HL-60 (cell line): ENCODE measurements around the gene RAP1B.

ENCODE experiments used
- DNase-seq, 2 experiments: peaks; one replicate each; pipeline ENCODE4 v3.0.0-alpha.2; 2010 to 2020; ENCODE audit warnings: low read depth in 1 of 2, low spot score in 1 of 2
- H3K27ac ChIP-seq: fragments of 250-450 bp; sonication (Bioruptor Pico); replicated peaks from 2 replicates; pipeline ENCODE4 v1.5.1; 2020; ENCODE audit warnings: mild to moderate bottlenecking, moderate library complexity
- H3K27me3 ChIP-seq: fragments of 250-450 bp; sonication (Bioruptor Pico); 2 replicates; pipeline ENCODE4 v1.5.1; 2021; ENCODE audit warnings: mild to moderate bottlenecking, moderate library complexity; ENCODE audit not compliant: insufficient read depth, poor library complexity, severe bottlenecking
- H3K4me3 ChIP-seq: replicated peaks from 2 replicates; pipeline ENCODE4 v1.5.1; 2011; ENCODE audit warnings: mild to moderate bottlenecking, control low read depth, low read length; ENCODE audit not compliant: insufficient read depth
- CTCF ChIP-seq: IDR thresholded peaks from one replicate; pipeline ENCODE4 v1.5.1; 2011; ENCODE audit warnings: low read length, control low read depth, inconsistent platforms; ENCODE audit not compliant: insufficient read depth
- GABPA ChIP-seq: IDR thresholded peaks from 2 replicates; pipeline ENCODE4 v1.6.1; 2012; ENCODE audit warnings: low read depth
- POLR2AphosphoS5 ChIP-seq: IDR thresholded peaks from 2 replicates; pipeline ENCODE4 v1.6.1; 2012; ENCODE audit warnings: low read depth
- REST ChIP-seq: IDR thresholded peaks from 2 replicates; pipeline ENCODE4 v1.6.1; 2012; ENCODE audit warnings: low read depth; ENCODE audit not compliant: insufficient replicate concordance
- SPI1 ChIP-seq: IDR thresholded peaks from 2 replicates; pipeline ENCODE4 v1.6.1; 2012; ENCODE audit warnings: low read depth, mild to moderate bottlenecking, borderline replicate concordance

The RAP1B gene

GRCh38 chr12:68613209-68613904 lies 2.7 kb downstream of the RAP1B start:
- no peak for TF ChIP-seq GABPA
- no peak for TF ChIP-seq CTCF
- Histone ChIP-seq H3K4me3 (peak overlapping the region; percentile 70), H3K27ac (peak overlapping the region; percentile 95)

GRCh38 chr12:68614105-68614679 lies 3.5 kb downstream of the RAP1B start:
- Histone ChIP-seq H3K4me3 (no peak overlapping the region; the same call in 1 of the 2 replicates), H3K27ac (no peak overlapping the region), H3K27me3 (no peaks in the 10 kb centered on the region)
- no peak for TF ChIP-seq POLR2AphosphoS5
- TF ChIP-seq GABPA: no peak
- TF ChIP-seq CTCF: no peak
- TF ChIP-seq REST: no peak
- TF ChIP-seq SPI1: no peak
- no peak for DNase-seq

More at GRCh38 chr12:68613209-68613904, 2.7 kb downstream of the RAP1B start:
- H3K27me3 ChIP-seq: no peaks in the 10 kb centered on the region
- DNase-seq: no peak

GRCh38 chr12:68614769-68615168 lies 4.1 kb downstream of the RAP1B start:
- H3K27ac ChIP-seq: no peak overlapping the region
- H3K4me3 ChIP-seq: no peak overlapping the region
- TF ChIP-seq CTCF: no peak
- DNase-seq: no peak
- no peaks in the 10 kb centered on the region for H3K27me3 ChIP-seq

DNA sequence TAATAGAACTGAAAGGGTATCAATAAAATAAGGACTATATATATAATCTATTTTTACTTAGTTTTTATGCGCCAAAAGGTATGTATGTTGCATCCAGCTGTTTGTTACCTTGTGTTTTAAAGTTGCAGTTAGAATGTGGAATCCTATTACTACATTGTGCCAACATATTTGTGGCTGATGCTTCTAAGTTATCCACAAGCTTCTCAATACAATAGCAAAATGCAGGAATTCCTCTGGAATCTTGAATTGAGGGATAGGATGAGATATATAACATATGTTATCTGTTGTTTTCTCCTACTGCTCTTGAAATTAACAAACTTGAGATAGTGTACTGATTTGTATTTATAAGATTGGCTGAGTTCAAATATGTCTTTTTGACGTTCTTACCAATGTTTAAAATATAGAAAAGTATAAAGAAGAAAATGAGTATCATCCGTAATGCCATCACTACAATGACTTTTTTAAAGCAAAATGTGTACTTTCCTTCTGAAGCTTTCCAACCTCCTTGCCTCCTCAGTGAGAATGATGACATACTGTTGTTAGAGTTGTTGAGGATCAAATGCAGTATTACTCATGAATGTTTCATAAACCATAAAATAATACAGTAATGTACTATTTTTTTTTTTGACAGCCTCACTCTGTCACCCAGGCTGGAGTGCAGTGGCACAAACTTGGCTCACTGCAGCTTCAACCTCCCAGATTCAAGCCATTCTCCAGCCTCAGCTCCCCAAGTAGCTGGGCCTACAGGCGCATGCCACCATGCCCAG lies 6.6 kb downstream of the RAP1B start:
- TF ChIP-seq REST (no peak), CTCF (no peak), GABPA (no peak), POLR2AphosphoS5 (no peak), SPI1 (no peak)
- Histone ChIP-seq H3K4me3 (no peak overlapping the region), H3K27me3 (no peaks in the 10 kb centered on the region), H3K27ac (no peak overlapping the region)
- no peak for DNase-seq
